Activated naive CD8-positive, alpha-beta T cell (primary cell): ENCODE results near the gene TAC3.
"Not testable (repeated sequence)": the region's sequence is repeated elsewhere in the genome, so short reads cannot be mapped to it uniquely, and the experiment has no call there.

Experiments used
- H3K27ac Mint-ChIP-seq: one replicate; pipeline ENCODE4 v1.8.0; 2021; ENCODE audit warnings: mixed read lengths
- H3K27me3 Mint-ChIP-seq: one replicate; pipeline ENCODE4 v1.8.0; 2021; ENCODE audit warnings: mixed read lengths
- H3K36me3 Mint-ChIP-seq: one replicate; pipeline ENCODE4 v1.8.0; 2021; ENCODE audit warnings: mixed read lengths
- H3K4me1 Mint-ChIP-seq: one replicate; pipeline ENCODE4 v1.8.0; 2021; ENCODE audit warnings: low read depth, mixed read lengths
- H3K4me3 Mint-ChIP-seq: one replicate; pipeline ENCODE4 v1.8.0; 2021; ENCODE audit warnings: mild to moderate bottlenecking, mixed read lengths
- H3K9me3 Mint-ChIP-seq: one replicate; pipeline ENCODE4 v1.8.0; 2021; ENCODE audit warnings: low read depth, mixed read lengths

TAC3 gene

GRCh38 chr12:57019983-57020719 lies 3.8 kb upstream of the TAC3 start:
- Mint-ChIP-seq H3K9me3 (no peaks in the 10 kb centered on the region), H3K4me3 (no peak overlapping the region), H3K27ac (peak overlapping the region; percentile 81), H3K36me3 (no peaks in the 10 kb centered on the region), H3K4me1 (peaks cover 18% of the 10 kb centered on the region), H3K27me3 (no peaks in the 10 kb centered on the region)

DNA sequence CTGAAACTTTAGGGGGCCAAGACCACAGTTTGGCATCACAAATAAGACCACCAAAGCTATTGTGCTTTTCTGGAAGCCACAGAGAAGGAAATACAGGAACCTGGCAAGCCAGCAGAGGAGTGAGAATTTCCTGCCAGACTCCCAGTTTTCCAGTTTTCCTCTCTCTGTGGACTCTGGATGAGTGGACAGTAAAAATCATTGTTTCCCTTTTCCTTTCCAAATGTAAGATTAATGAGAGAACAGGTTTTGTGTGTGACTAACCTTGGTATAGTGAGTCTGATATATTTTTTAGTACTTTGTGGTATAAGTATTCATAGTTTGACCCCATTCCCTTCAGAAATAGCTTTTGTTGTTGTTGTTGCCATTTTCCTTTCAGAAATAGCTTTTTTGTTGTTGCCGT lies 2.6 kb upstream of the TAC3 start:
- no peaks in the 10 kb centered on the region for H3K36me3 Mint-ChIP-seq
- no peaks in the 10 kb centered on the region for H3K9me3 Mint-ChIP-seq
- H3K27ac Mint-ChIP-seq = no peak overlapping the region
- H3K4me3 Mint-ChIP-seq = no peak overlapping the region
- no peaks in the 10 kb centered on the region for H3K27me3 Mint-ChIP-seq
- H3K4me1 Mint-ChIP-seq = peaks cover 18% of the 10 kb centered on the region

DNA sequence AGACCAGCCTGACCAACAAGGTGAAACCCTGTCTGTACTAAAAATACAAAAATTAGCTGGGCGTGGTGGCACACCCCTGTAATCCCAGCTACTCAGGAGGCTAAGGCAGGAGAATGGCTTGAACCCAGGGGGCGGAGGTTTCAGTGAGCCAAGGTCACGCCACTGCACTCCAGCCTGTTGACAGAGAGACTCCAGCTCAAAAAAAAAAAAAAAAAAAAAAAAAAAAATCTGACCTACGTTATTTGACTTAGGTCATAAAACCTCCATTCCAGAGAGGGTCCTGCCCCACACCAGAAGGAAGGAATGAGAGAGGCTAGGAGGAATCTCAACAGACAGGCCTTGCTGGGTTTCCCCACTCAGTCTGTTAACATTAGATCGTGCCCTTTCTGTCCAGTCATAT lies 2.0 kb upstream of the TAC3 start:
- H3K36me3 Mint-ChIP-seq, H3K27me3 Mint-ChIP-seq, H3K27ac Mint-ChIP-seq, H3K4me3 Mint-ChIP-seq, H3K9me3 Mint-ChIP-seq: not testable (repeated sequence)
- H3K4me1 Mint-ChIP-seq = peaks cover 18% of the 10 kb centered on the region

DNA sequence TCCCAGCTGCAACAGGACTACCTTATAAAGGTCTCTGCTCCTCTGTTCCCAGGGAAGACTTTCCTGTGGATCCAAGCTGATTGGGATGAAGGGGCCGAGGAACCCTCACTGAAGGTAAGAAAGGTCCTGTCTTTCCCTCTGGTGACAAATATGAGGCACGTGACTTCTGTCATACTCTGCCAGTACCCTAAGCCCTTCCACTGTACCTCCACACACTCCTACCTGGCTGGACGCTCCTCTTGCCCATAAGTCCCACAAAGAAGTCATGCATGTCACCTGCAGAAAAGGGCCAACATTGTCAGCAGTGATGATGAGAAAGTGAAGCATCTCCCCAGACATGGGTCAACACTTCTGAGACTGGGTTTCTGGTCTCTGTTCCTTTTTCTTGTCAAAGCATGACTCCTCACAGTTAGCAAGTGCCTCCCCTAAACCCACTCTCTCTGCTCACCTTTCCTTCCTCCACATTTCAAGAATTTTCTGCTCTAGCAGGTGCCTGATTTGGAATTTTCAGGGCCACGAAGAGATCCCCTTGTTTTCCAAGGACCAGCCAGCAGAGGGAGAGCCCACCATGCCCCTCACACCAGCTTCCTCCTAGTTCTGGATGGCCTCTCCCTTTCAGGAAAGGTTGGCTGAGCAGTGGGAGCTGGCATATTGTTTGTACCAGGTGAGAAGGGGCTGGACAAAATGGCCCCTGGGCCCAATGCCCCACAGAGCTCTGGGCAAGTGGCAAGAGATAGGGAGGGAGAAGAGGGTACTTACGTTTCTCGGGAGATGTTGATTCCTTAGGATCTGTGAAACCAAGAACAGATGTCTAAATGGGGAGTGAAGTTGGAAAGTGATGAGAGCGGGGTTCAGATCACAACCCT lies 3.5 kb downstream of the TAC3 start:
- no peaks in the 10 kb centered on the region for H3K27me3 Mint-ChIP-seq

GRCh38 chr12:57011438-57012424 lies 4.6 kb downstream of the TAC3 start:
- peaks cover 42% of the 10 kb centered on the region for H3K4me1 Mint-ChIP-seq
- no peaks in the 10 kb centered on the region for H3K27me3 Mint-ChIP-seq
- no peaks in the 10 kb centered on the region for H3K36me3 Mint-ChIP-seq
- H3K27ac Mint-ChIP-seq = peak overlapping the region; percentile 25
- H3K4me3 Mint-ChIP-seq = peak overlapping the region; percentile 35
- no peaks in the 10 kb centered on the region for H3K9me3 Mint-ChIP-seq

More for the DNA sequence above, 3.5 kb downstream of the TAC3 start:
- Mint-ChIP-seq H3K9me3 (no peaks in the 10 kb centered on the region), H3K36me3 (no peaks in the 10 kb centered on the region), H3K4me1 (peaks cover 31% of the 10 kb centered on the region), H3K4me3 (no peak overlapping the region), H3K27ac (no peak overlapping the region)

GRCh38 chr12:57010627-57011247 lies 5.6 kb downstream of the TAC3 start:
- Mint-ChIP-seq H3K4me1 (peaks cover 44% of the 10 kb centered on the region), H3K27me3 (no peaks in the 10 kb centered on the region), H3K4me3 (no peak overlapping the region), H3K27ac (peak overlapping the region; percentile 25), H3K36me3 (no peaks in the 10 kb centered on the region), H3K9me3 (no peaks in the 10 kb centered on the region)

DNA sequence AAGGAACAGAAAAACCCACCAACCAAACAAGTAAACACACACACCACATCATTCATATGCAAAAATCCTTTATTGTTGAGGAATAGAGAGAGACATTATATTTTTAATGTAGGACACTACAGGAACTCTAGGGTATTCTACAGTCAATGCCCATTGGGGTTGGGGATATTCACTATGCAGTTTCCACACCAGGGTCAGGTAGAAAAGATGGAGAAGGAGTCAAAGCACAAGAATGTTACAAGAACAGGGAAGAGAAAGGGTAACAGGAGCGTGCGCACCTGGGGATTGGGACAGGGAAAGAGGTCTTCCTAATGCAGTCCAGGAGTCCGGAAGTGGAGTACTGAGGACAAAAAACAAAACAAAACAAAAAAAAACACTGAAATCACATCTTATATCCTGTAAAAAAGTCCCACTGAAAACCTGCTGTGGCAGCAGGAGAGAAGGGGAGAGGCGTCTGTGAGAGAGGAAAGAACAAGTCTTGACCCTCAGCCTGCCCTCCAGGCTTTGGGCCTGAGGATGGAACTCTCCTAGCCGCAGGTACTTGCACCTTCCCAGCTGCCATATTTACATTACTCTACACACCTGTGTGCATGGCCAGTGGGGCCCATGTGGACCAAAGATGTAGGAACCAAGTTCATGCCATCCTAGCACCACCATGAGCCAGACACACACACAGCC lies 6.2 kb downstream of the TAC3 start:
- no peak overlapping the region for H3K27ac Mint-ChIP-seq
- no peaks in the 10 kb centered on the region for H3K9me3 Mint-ChIP-seq
- H3K27me3 Mint-ChIP-seq = no peaks in the 10 kb centered on the region
- no peaks in the 10 kb centered on the region for H3K36me3 Mint-ChIP-seq
- peaks cover 51% of the 10 kb centered on the region for H3K4me1 Mint-ChIP-seq
- no peak overlapping the region for H3K4me3 Mint-ChIP-seq

DNA sequence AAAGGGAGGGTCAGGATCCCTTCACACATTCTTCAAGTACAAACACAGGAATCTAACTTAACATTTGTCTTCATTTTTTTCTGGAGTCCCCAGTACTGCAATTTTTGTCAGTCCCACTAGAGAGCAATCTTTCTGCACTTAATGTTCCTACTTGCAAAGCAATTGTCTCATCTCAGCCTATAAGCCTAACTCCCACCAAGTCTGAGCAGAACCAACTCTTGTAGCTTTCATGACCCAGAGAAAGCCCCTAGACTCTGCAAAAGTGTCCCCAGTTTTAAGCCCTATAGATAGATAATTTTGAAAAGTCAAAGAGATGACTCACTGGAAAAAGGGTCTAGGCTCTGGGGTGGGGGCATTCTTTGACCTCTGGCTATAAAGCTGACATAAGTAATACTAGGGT lies 8.2 kb downstream of the TAC3 start:
- H3K27me3 Mint-ChIP-seq = no peaks in the 10 kb centered on the region
- H3K4me3 Mint-ChIP-seq = peak overlapping the region; percentile 44
- H3K4me1 Mint-ChIP-seq = peaks cover 62% of the 10 kb centered on the region
- peaks cover 7% of the 10 kb centered on the region for H3K36me3 Mint-ChIP-seq
- H3K27ac Mint-ChIP-seq = peak overlapping the region; percentile 95
- H3K9me3 Mint-ChIP-seq = no peaks in the 10 kb centered on the region

DNA sequence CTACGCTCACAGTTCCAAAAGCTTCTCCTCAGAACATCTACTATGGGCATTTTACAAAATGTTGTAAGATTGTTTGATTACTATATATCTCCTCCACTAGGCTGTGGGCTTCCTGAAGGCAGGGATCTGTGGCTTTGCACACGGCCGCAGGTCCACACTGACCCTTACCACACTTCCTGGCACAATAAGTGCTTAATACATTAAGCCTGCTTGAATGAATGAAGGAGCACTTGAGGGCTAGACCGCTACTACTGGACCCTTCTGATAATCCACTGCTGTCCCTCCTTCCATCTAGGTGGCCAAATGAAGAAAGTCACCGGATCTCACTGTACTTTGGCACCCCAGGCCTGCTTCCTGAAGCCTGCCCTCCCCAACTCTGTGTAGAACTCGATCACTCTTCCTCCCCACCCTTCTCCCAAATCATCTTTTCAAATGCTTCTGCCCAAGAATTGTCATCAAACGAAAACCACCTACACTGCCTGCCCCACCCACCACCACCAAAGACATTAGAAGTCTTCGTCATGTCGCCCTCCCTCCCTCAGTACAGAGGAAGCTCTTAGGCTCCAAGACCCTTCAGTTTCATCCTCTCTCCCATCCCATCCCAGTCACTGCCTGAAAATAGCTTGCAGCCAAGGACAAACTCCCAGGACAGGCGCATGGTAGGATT lies 9.4 kb downstream of the TAC3 start:
- Mint-ChIP-seq H3K4me1 (peaks cover 61% of the 10 kb centered on the region), H3K27me3 (no peaks in the 10 kb centered on the region), H3K9me3 (no peaks in the 10 kb centered on the region), H3K27ac (peak overlapping the region; percentile 95), H3K4me3 (peak overlapping the region; percentile 92), H3K36me3 (peaks cover 10% of the 10 kb centered on the region)

- Mint-ChIP-seq H3K27ac (peak within 1 kb of the TSS; percentile 95), H3K4me1 (peaks cover 61% of the 10 kb centered on the region), H3K9me3 (no peaks in the 10 kb centered on the region), H3K4me3 (peak within 1 kb of the TSS; percentile 96), H3K27me3 (no peaks in the 10 kb centered on the region), H3K36me3 (peaks cover 10% of the 10 kb centered on the region)
Measured at GRCh38 chr12:57005980-57006808, 10.1 kb downstream of the TAC3 start, which contains the start of gene ZBTB39. Gene ZBTB39 (minus strand): TSS chr12:57006546. CDS start chr12:57004917, 1,629 bp downstream.

DNA sequence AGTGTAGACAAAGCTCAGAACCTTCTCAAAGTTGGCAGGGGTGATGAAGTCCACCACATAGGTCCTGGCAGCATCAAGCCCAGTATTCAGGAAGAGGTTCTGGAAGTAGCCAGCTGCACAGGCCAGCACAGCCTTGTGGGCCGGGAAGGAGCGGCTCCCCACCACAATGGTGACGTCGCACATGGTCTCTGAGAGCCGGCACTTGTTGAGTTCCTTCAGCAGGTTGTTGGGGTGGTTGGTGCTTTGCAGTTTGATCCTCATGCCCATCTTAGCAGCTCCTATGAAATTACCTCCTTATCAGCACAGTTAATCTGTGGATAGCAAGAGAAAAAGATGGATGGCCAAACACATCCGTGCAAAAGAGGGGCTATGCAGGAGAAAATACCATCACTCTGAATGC lies 11.7 kb downstream of the TAC3 start:
- Mint-ChIP-seq H3K27me3 (no peaks in the 10 kb centered on the region), H3K4me3 (peak overlapping the region; percentile 96), H3K9me3 (no peaks in the 10 kb centered on the region), H3K4me1 (peaks cover 67% of the 10 kb centered on the region), H3K27ac (no peak overlapping the region), H3K36me3 (peaks cover 10% of the 10 kb centered on the region)

DNA sequence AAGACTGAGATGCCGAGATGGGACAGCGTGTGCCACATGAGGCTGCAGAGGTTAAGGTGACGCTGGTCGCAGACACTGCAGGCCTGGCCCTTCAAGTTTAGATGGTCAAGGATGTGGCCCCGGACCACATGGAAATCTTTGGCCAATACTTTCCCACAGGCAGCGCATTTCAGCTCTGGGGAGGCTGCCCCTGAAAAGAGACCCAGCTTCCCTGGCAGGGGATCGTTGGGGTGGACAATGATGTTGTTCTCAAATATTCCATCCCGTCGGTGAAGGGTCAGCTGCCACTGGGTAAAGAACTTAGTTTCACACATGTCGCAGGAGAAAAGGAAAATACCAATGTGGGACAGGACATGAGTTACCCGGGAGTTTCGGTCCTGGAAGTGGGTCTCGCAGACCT lies 12.9 kb downstream of the TAC3 start:
- Mint-ChIP-seq H3K27ac (no peak overlapping the region), H3K27me3 (no peaks in the 10 kb centered on the region), H3K4me1 (peaks cover 75% of the 10 kb centered on the region), H3K9me3 (no peaks in the 10 kb centered on the region), H3K36me3 (peaks cover 13% of the 10 kb centered on the region), H3K4me3 (no peak overlapping the region)

- Mint-ChIP-seq H3K36me3 (peaks cover 13% of the 10 kb centered on the region), H3K4me1 (peaks cover 61% of the 10 kb centered on the region), H3K27me3 (no peaks in the 10 kb centered on the region), H3K9me3 (no peaks in the 10 kb centered on the region), H3K4me3 (no peak overlapping the region), H3K27ac (no peak overlapping the region)
Measured at GRCh38 chr12:57001448-57001906, 14.9 kb downstream of the TAC3 start.
